K562 (cell line): ENCODE measurements around the gene PPP6R1. TPM values are rescaled to one million over a fixed set of nuclear protein-coding genes. Genes with fewer than 3 reads are reported as not detected.

Source experiments
- CEBPB ChIP-seq: fragments of 450-650 bp; IDR thresholded peaks from 2 replicates; pipeline ENCODE4 v1.6.1; 2016; ENCODE audit warnings: missing genetic modification characterization, missing compliant biosample characterization
- CHAMP1 ChIP-seq: fragments of 450-650 bp; IDR thresholded peaks from 2 replicates; pipeline ENCODE4 v1.6.1; 2016; ENCODE audit warnings: mild to moderate bottlenecking
- E2F5 ChIP-seq: sonication (generic); formaldehyde crosslinking; IDR thresholded peaks from 2 replicates; pipeline ENCODE4 v1.8.0; 2022; ENCODE audit warnings: mild to moderate bottlenecking, missing genetic modification reagents
- EHMT2 ChIP-seq: fragments of 450-650 bp; IDR thresholded peaks from 2 replicates; pipeline ENCODE4 v1.6.1; 2018; ENCODE audit warnings: antibody characterized with exemption
- EP400 ChIP-seq: fragments of 450-650 bp; IDR thresholded peaks from 2 replicates; pipeline ENCODE4 v1.6.1; 2017; ENCODE audit warnings: antibody characterized with exemption, mild to moderate bottlenecking, moderate library complexity
- ETS2 ChIP-seq: IDR thresholded peaks from 2 replicates; pipeline ENCODE4 v1.6.1; 2016; ENCODE audit warnings: borderline replicate concordance, missing genetic modification characterization, mild to moderate bottlenecking, moderate library complexity, missing compliant biosample characterization; ENCODE audit not compliant: poor library complexity, severe bottlenecking
- ETV1 ChIP-seq: fragments of 450-650 bp; conservative IDR thresholded peaks from 2 replicates; pipeline ENCODE4 v1.6.1; 2016; ENCODE audit warnings: missing genetic modification characterization, control low read depth, low read depth, missing compliant biosample characterization
- KLF1 ChIP-seq: fragments of 450-650 bp; IDR thresholded peaks from 2 replicates; pipeline ENCODE4 v1.6.1; 2016; ENCODE audit warnings: missing genetic modification characterization, missing compliant biosample characterization
- MEF2A ChIP-seq: IDR thresholded peaks from 2 replicates; pipeline ENCODE4 v1.6.1; 2011; ENCODE audit warnings: low read depth, mild to moderate bottlenecking, low read length, moderate library complexity; ENCODE audit not compliant: control insufficient read depth
- MXD1 ChIP-seq: fragments of 250-450 bp; sonication (Bioruptor Pico); IDR thresholded peaks from 2 replicates; pipeline ENCODE4 v1.8.0; 2021; ENCODE audit warnings: borderline replicate concordance, mild to moderate bottlenecking, moderate library complexity; ENCODE audit not compliant: poor library complexity, severe bottlenecking
- PKNOX1 ChIP-seq: fragments of 450-650 bp; IDR thresholded peaks from 2 replicates; pipeline ENCODE4 v1.6.1; 2016
- PRDM10 ChIP-seq: fragments of 450-650 bp; IDR thresholded peaks from 2 replicates; pipeline ENCODE4 v1.6.1; 2018; ENCODE audit not compliant: partially characterized antibody
- RB1 ChIP-seq: fragments of 450-650 bp; IDR thresholded peaks from 2 replicates; pipeline ENCODE4 v1.6.1; 2017; ENCODE audit warnings: low read depth, mild to moderate bottlenecking
- RCOR1 ChIP-seq, 2 experiments: IDR thresholded peaks; 2 replicates each; pipeline ENCODE4 v1.6.1; 2012; ENCODE audit warnings: low read depth in 2 of 2, low read length in 2 of 2, borderline replicate concordance in 1 of 2, improper control_type of control experiment in 1 of 2
- SNIP1 ChIP-seq: fragments of 450-650 bp; IDR thresholded peaks from 2 replicates; pipeline ENCODE4 v1.7.1; 2017; ENCODE audit warnings: low read depth, mild to moderate bottlenecking
- TFAM ChIP-seq: fragments of 250-450 bp; sonication (Bioruptor Pico); conservative IDR thresholded peaks from 2 replicates; pipeline ENCODE4 v1.5.0; 2021; ENCODE audit warnings: mild to moderate bottlenecking, moderate library complexity
- YY1 ChIP-seq, 3 experiments: IDR thresholded peaks; 2 replicates each; pipeline ENCODE4 v1.6.1; 2011; ENCODE audit warnings: low read length in 2 of 3, mild to moderate bottlenecking in 2 of 3, moderate library complexity in 2 of 3, borderline replicate concordance in 1 of 3, control low read depth in 1 of 3, low read depth in 1 of 3; ENCODE audit not compliant: insufficient read depth in 3 of 3, insufficient replicate concordance in 2 of 3, control insufficient read depth in 1 of 3, insufficient read length in 1 of 3; ENCODE audit errors: extremely low read depth in 1 of 3
- ZNF507 ChIP-seq: conservative IDR thresholded peaks from 2 replicates; pipeline ENCODE4 v1.6.1; 2017; ENCODE audit warnings: missing genetic modification characterization, missing compliant biosample characterization
- polyA plus RNA-seq, 8 experiments: library from polyadenylated mRNA; depleted of rRNA in 4 of 8; stranded (reverse) in 5 of 8; unstranded in 3 of 8; fragments of >200 nt; fragmentation: Nextera tagmentation in 2 of 8; fragmentation: Illumina TruSeq in 1 of 8; extraction: Ambion mirVana in 2 of 8; extraction: Trizol in 1 of 8; gene quantifications; 2 replicates each; pipeline versions ENCODE4 v1.2.1 to v1.2.3, GENCODE V29; 2011 to 2014; ENCODE audit warnings: inconsistent platforms in 1 of 8, missing spikeins in 1 of 8
- total RNA-seq, 7 experiments: library from RNA; depleted of rRNA in 6 of 7; stranded (reverse); fragments of >200 nt in 6 of 7; fragmentation: Illumina TruSeq in 2 of 7; extraction: Trizol in 2 of 7; gene quantifications; 2 replicates each; pipeline versions ENCODE4 v1.2.1 to v1.2.3, GENCODE V29; 2011 to 2021; ENCODE audit warnings: low replicate concordance in 1 of 7

Gene PPP6R1
- total and polyA plus RNA-seq, 9 of the 15 experiments (the other 6 are each of a cell fraction or from before 2014, with no cell fraction given) = 0.48 to 135 (median 37.2) TPM

GRCh38 chr19:55259540-55260210 is 858 bp upstream of the PPP6R1 start (continued):
- TF ChIP-seq E2F5 = no peak
- TF ChIP-seq RCOR1 (IDR thresholded peaks at IDR 0.05; ENCODE audit: borderline replicate concordance in 1 of 2, low read depth in 2 of 2, low read length in 2 of 2) = no peak
- TF ChIP-seq PRDM10 = no peak
- no peak for TF ChIP-seq MXD1 (CRISPR knock-in tag)
- no peak for TF ChIP-seq ZNF507
- no peak for TF ChIP-seq TFAM (CRISPR knock-in tag)
- no peak for TF ChIP-seq SNIP1
- TF ChIP-seq EHMT2 = no peak
- no peak for TF ChIP-seq EP400
- no peak for TF ChIP-seq YY1 (IDR thresholded peaks at IDR 0.05; ENCODE audit: borderline replicate concordance in 1 of 3, control insufficient read depth in 1 of 3, extremely low read depth in 1 of 3, insufficient read depth in 3 of 3, insufficient read length in 1 of 3, insufficient replicate concordance in 2 of 3, low read depth in 1 of 3, low read length in 2 of 3)
- TF ChIP-seq PKNOX1 = no peak
- TF ChIP-seq CEBPB (tag) = no peak; the same call in 1 of the 2 replicates
- no peak for TF ChIP-seq ETS2 (tag)
- TF ChIP-seq RB1 = no peak
- no peak for TF ChIP-seq CHAMP1
- no peak for TF ChIP-seq MEF2A
- TF ChIP-seq ETV1 (tag) = no peak
- TF ChIP-seq KLF1 (tag) = no peak
